KMS-11 (cell line): ENCODE measurements around the gene UBE2I.

Experiments
- H2AFZ ChIP-seq: fragments of 200-600 bp; sonication (generic); 2 replicates; pipeline ENCODE4 v1.6.1; 2016; ENCODE audit warnings: antibody characterized with exemption, mixed run types, low read depth
- H3K27ac ChIP-seq: fragments of 200-600 bp; sonication (generic); 2 replicates; pipeline ENCODE4 v1.6.1; 2016; ENCODE audit warnings: mild to moderate bottlenecking, mixed run types
- H3K27me3 ChIP-seq: fragments of 200-600 bp; sonication (generic); 2 replicates; pipeline ENCODE4 v1.6.1; 2017; ENCODE audit warnings: mild to moderate bottlenecking, low read depth, mixed run types, moderate library complexity; ENCODE audit not compliant: insufficient read depth
- H3K36me3 ChIP-seq: fragments of 200-600 bp; sonication (generic); 2 replicates; pipeline ENCODE4 v1.6.1; 2017; ENCODE audit warnings: mild to moderate bottlenecking, mixed run types; ENCODE audit not compliant: insufficient read depth
- H3K4me1 ChIP-seq: fragments of 200-600 bp; sonication (generic); 2 replicates; pipeline ENCODE4 v1.6.1; 2016; ENCODE audit warnings: mild to moderate bottlenecking, low read depth, mixed run types; ENCODE audit not compliant: poor library complexity, severe bottlenecking
- H3K4me2 ChIP-seq: fragments of 200-600 bp; sonication (generic); 2 replicates; pipeline ENCODE4 v1.7.0; 2016; ENCODE audit warnings: mild to moderate bottlenecking, mixed run types
- H3K4me3 ChIP-seq: fragments of 200-600 bp; sonication (generic); IDR thresholded peaks from 2 replicates; pipeline ENCODE4 v1.6.1; 2017; ENCODE audit warnings: low read depth, low read length, mixed read lengths; ENCODE audit not compliant: insufficient read depth
- H3K79me2 ChIP-seq: fragments of 200-600 bp; sonication (generic); 2 replicates; pipeline ENCODE4 v1.6.1; 2016; ENCODE audit warnings: low read depth, mixed run types; ENCODE audit not compliant: insufficient read depth
- H3K9ac ChIP-seq: fragments of 200-600 bp; sonication (generic); 2 replicates; pipeline ENCODE4 v1.6.1; 2016; ENCODE audit warnings: mild to moderate bottlenecking, mixed run types
- H4K20me1 ChIP-seq: fragments of 200-600 bp; sonication (generic); 2 replicates; pipeline ENCODE4 v1.6.1; 2016; ENCODE audit warnings: mild to moderate bottlenecking, mixed run types; ENCODE audit not compliant: insufficient read depth
- TF ChIP-seq, protein P1 (sequence below): fragments of 200-600 bp; sonication (generic); conservative IDR thresholded peaks from 2 replicates; pipeline ENCODE4 v1.6.1; 2017; ENCODE audit warnings: low read depth, mild to moderate bottlenecking, antibody characterized with exemption, low read length, moderate library complexity, mixed read lengths

The UBE2I gene

DNA sequence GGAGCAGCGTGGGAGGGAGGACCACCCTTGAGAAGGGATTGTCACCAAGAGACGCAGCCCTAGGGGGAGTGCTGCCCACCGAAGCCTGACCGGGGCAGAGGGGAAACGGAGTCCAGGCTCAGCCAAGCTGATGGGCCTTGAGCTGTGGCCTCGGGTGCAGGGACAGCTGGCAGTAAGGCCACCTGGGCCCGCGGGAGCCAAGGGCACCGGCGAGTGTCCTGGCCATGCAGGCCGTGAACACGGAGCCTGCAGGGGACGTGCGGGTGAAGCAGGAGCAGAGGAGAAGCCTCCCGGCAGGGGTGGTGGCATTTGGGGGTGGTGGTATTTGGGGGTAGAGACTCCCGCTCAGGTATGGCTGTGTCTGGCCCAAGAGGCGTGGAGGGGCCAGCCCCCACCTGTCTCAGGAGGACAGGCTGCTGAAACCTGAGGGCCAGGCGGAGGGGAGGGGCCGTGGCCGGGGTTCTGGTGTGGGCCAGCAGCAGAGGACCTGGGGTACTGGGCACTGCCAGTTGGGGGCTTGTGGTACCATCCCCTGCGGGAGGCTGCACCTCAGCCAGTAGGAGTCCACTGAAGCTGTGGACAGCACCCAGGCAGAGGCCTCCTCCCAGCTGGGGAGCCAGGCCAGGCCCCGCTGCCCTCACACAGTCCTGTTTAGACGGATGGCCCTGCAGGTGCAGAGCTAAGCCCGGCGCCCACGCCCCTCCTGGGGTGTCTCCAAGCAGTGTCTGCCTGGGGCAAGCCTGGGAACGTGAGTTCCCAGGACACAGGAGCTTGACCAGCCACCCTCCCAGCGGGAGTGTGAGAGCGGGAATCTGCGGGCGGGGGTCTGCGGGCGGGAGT lies 46.8 kb downstream of the UBE2I start:
- no peak overlapping the region for H3K9ac ChIP-seq

DNA sequence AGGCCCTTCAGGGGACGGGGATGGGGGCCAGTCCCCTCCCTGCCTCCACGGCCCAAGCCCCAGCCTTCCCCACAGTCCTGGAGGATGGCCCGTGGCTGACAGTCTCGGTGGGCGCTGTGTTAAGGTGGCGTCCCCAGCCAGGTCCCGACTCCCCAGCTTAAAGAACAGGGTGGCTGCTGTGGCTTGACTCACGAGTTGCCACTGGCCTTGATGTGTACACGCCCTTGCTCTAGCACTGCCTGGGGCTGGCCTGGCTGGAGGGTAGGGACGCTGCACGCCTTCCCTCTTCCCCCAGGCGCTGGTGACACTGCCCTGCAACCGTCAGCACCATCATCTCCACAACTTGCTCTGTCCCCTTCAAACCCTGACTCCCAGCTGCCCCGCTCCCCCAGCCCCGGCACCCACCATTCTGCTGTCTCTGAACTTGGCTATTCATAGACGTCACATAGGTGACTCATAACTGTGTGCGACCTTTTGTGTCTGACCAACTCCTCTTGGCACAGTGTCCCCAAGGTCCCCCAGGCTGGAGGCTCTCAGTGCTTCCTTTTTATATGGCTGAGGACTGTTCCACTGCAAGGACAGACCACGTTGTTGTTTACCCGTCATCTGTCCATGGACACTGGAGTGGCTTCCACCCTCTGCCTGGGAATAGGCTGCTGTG lies 48.6 kb downstream of the UBE2I start:
- Histone ChIP-seq H4K20me1 (peaks cover 6% of the 10 kb centered on the region; the same call in 1 of the 2 replicates), H3K27ac (no peak overlapping the region)

More for the DNA sequence above, 46.8 kb downstream of the UBE2I start:
- no peaks in the 10 kb centered on the region for H3K36me3 ChIP-seq
- H3K27ac ChIP-seq, result no peak overlapping the region
- TF ChIP-seq, protein P1, sequence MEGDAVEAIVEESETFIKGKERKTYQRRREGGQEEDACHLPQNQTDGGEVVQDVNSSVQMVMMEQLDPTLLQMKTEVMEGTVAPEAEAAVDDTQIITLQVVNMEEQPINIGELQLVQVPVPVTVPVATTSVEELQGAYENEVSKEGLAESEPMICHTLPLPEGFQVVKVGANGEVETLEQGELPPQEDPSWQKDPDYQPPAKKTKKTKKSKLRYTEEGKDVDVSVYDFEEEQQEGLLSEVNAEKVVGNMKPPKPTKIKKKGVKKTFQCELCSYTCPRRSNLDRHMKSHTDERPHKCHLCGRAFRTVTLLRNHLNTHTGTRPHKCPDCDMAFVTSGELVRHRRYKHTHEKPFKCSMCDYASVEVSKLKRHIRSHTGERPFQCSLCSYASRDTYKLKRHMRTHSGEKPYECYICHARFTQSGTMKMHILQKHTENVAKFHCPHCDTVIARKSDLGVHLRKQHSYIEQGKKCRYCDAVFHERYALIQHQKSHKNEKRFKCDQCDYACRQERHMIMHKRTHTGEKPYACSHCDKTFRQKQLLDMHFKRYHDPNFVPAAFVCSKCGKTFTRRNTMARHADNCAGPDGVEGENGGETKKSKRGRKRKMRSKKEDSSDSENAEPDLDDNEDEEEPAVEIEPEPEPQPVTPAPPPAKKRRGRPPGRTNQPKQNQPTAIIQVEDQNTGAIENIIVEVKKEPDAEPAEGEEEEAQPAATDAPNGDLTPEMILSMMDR, result no peak
- H2AFZ ChIP-seq, result no peak overlapping the region
- no peak overlapping the region for H3K4me2 ChIP-seq
- no peak overlapping the region for H3K4me3 ChIP-seq
- H3K4me1 ChIP-seq, result peaks cover 9% of the 10 kb centered on the region
- peaks cover 6% of the 10 kb centered on the region; the same call in 1 of the 2 replicates for H4K20me1 ChIP-seq
- no peaks in the 10 kb centered on the region for H3K27me3 ChIP-seq
- H3K79me2 ChIP-seq, result peaks cover 60% of the 10 kb centered on the region

DNA sequence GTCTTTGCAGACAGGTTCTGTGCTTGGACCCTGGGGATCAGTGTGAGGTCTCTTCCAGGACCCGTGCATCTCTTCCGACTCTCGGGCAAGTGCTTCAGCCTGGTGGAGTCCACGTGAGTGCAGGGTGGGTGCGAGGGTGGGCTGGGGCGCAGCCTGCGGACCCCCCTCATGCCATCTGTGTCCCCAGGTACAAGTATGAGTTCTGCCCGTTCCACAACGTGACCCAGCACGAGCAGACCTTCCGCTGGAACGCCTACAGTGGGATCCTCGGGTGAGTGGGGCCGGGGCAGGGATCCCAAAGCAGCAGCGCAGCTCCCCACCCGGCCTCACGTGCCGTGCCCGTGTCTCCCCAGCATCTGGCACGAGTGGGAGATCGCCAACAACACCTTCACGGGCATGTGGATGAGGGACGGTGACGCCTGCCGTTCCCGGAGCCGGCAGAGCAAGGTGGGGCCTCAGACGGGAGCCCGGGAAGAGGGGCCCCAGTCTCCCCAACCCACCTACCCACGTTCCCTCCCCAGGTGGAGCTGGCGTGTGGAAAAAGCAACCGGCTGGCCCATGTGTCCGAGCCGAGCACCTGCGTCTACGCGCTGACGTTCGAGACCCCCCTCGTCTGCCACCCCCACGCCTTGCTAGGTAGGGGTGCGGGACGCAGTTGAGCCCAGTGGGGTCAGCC lies 52.4 kb downstream of the UBE2I start:
- Histone ChIP-seq H3K79me2 (peaks cover 39% of the 10 kb centered on the region), H3K27me3 (no peaks in the 10 kb centered on the region), H3K4me1 (no peaks in the 10 kb centered on the region), H4K20me1 (peaks cover 6% of the 10 kb centered on the region; the same call in 1 of the 2 replicates), H3K4me2 (no peak overlapping the region), H2AFZ (no peak overlapping the region), H3K36me3 (no peaks in the 10 kb centered on the region; the same call in 1 of the 2 replicates), H3K9ac (no peak overlapping the region), H3K4me3 (no peak overlapping the region), H3K27ac (no peak overlapping the region)
- TF ChIP-seq, protein P1, result no peak

More for the DNA sequence above, 48.6 kb downstream of the UBE2I start:
- no peaks in the 10 kb centered on the region for H3K27me3 ChIP-seq
- no peak overlapping the region for H3K9ac ChIP-seq
- no peak overlapping the region for H2AFZ ChIP-seq
- peaks cover 2% of the 10 kb centered on the region for H3K4me1 ChIP-seq
- peaks cover 61% of the 10 kb centered on the region for H3K79me2 ChIP-seq
- H3K4me3 ChIP-seq, result no peak overlapping the region
- no peak overlapping the region for H3K4me2 ChIP-seq
- TF ChIP-seq, protein P1, result no peak
- H3K36me3 ChIP-seq, result no peaks in the 10 kb centered on the region; the same call in 1 of the 2 replicates

DNA sequence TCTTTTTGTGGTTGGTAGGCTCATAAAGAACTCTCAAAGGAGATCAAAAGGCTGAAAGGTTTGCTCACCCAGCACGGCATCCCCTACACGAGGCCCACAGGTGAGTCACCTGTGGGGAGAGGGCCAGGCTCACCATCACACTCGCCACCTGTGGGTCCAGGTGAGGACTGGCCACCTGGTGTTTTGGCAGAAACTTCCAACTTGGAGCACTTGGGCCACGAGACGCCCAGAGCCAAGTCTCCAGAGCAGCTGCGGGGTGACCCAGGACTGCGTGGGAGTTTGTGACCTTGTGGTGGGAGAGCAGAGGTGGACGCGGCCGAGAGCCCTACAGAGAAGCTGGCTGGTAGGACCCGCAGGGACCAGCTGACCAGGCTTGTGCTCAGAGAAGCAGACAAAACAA lies 53.4 kb downstream of the UBE2I start:
- Histone ChIP-seq H3K79me2 (peaks cover 39% of the 10 kb centered on the region), H3K4me2 (no peak overlapping the region), H2AFZ (no peak overlapping the region), H3K4me3 (no peak overlapping the region), H3K4me1 (no peaks in the 10 kb centered on the region), H3K27ac (no peak overlapping the region), H4K20me1 (peaks cover 6% of the 10 kb centered on the region; the same call in 1 of the 2 replicates), H3K27me3 (no peaks in the 10 kb centered on the region), H3K36me3 (no peaks in the 10 kb centered on the region; the same call in 1 of the 2 replicates), H3K9ac (no peak overlapping the region)
- TF ChIP-seq, protein P1, result no peak
